HEK293 (cell line): ENCODE measurements around the gene TCTN1.

Source experiments
- GLIS2 ChIP-seq: fragments of 450-650 bp; formaldehyde crosslinking; IDR thresholded peaks from 2 replicates; pipeline ENCODE4 v1.5.1; 2016; ENCODE audit warnings: missing biosample characterization, missing genetic modification characterization
- KLF1 ChIP-seq: fragments of 450-650 bp; formaldehyde crosslinking; IDR thresholded peaks from 2 replicates; pipeline ENCODE4 v1.5.1; 2016; ENCODE audit warnings: missing biosample characterization, missing genetic modification characterization
- MZF1 ChIP-seq: fragments of 450-650 bp; formaldehyde crosslinking; IDR thresholded peaks from 2 replicates; pipeline ENCODE4 v1.5.1; 2017; ENCODE audit warnings: missing biosample characterization, missing genetic modification characterization, borderline replicate concordance
- SALL2 ChIP-seq: fragments of 450-650 bp; formaldehyde crosslinking; IDR thresholded peaks from 2 replicates; pipeline ENCODE4 v1.5.0; 2017; ENCODE audit warnings: missing biosample characterization, mild to moderate bottlenecking, missing genetic modification characterization, borderline replicate concordance
- TRIM28 ChIP-seq: IDR thresholded peaks from 2 replicates; pipeline ENCODE4 v1.6.1; 2011; ENCODE audit warnings: low read length, control low read depth, borderline replicate concordance
- ZIC2 ChIP-seq: fragments of 450-650 bp; formaldehyde crosslinking; IDR thresholded peaks from 2 replicates; pipeline ENCODE4 v1.5.1; 2016; ENCODE audit warnings: missing biosample characterization, missing genetic modification characterization
- ZNF133 ChIP-seq: fragments of 450-650 bp; formaldehyde crosslinking; IDR thresholded peaks from 2 replicates; pipeline ENCODE4 v1.5.1; 2016; ENCODE audit warnings: missing biosample characterization, missing genetic modification characterization
- ZNF138 ChIP-seq: fragments of 450-650 bp; formaldehyde crosslinking; IDR thresholded peaks from 2 replicates; pipeline ENCODE4 v1.5.1; 2016; ENCODE audit warnings: missing biosample characterization, missing genetic modification characterization, borderline replicate concordance
- ZNF19 ChIP-seq: fragments of 450-650 bp; formaldehyde crosslinking; IDR thresholded peaks from 2 replicates; pipeline ENCODE4; 2016; ENCODE audit warnings: missing biosample characterization, missing genetic modification characterization, low read depth
- ZNF214 ChIP-seq: fragments of 450-650 bp; formaldehyde crosslinking; IDR thresholded peaks from 2 replicates; pipeline ENCODE4 v1.5.1; 2017; ENCODE audit warnings: missing biosample characterization, mild to moderate bottlenecking, missing genetic modification characterization, borderline replicate concordance
- ZNF223 ChIP-seq: fragments of 450-650 bp; formaldehyde crosslinking; IDR thresholded peaks from 2 replicates; pipeline ENCODE4 v1.5.1; 2016; ENCODE audit warnings: missing biosample characterization, missing genetic modification characterization
- ZNF239 ChIP-seq: fragments of 450-650 bp; formaldehyde crosslinking; IDR thresholded peaks from 2 replicates; pipeline ENCODE4 v1.5.1; 2016; ENCODE audit warnings: missing biosample characterization, missing genetic modification characterization
- ZNF391 ChIP-seq: fragments of 450-650 bp; formaldehyde crosslinking; IDR thresholded peaks from 2 replicates; pipeline ENCODE4 v1.5.1; 2016; ENCODE audit warnings: low read depth, missing biosample characterization, missing genetic modification characterization, borderline replicate concordance
- ZNF473 ChIP-seq: fragments of 450-650 bp; formaldehyde crosslinking; IDR thresholded peaks from 2 replicates; pipeline ENCODE4 v1.5.1; 2017; ENCODE audit warnings: missing biosample characterization, missing genetic modification characterization
- ZNF48 ChIP-seq: fragments of 450-650 bp; formaldehyde crosslinking; IDR thresholded peaks from 2 replicates; pipeline ENCODE4 v1.5.1; 2016; ENCODE audit warnings: missing biosample characterization, missing genetic modification characterization
- ZNF518A ChIP-seq: fragments of 450-650 bp; formaldehyde crosslinking; conservative IDR thresholded peaks from 2 replicates; pipeline ENCODE4 v1.5.1; 2016; ENCODE audit warnings: low read depth, missing biosample characterization, missing genetic modification characterization
- ZNF544 ChIP-seq: fragments of 450-650 bp; formaldehyde crosslinking; IDR thresholded peaks from 2 replicates; pipeline ENCODE4 v1.5.0; 2017; ENCODE audit warnings: missing biosample characterization, missing genetic modification characterization
- ZNF549 ChIP-seq: fragments of 450-650 bp; IDR thresholded peaks from 2 replicates; pipeline ENCODE4 v1.5.1; 2018; ENCODE audit warnings: missing biosample characterization, missing genetic modification characterization, mild to moderate bottlenecking, inconsistent platforms, moderate library complexity
- ZNF558 ChIP-seq: fragments of 450-650 bp; formaldehyde crosslinking; IDR thresholded peaks from 2 replicates; pipeline ENCODE4 v1.5.1; 2016; ENCODE audit warnings: missing biosample characterization, missing genetic modification characterization
- ZNF585B ChIP-seq: fragments of 450-650 bp; formaldehyde crosslinking; IDR thresholded peaks from 2 replicates; pipeline ENCODE4 v1.5.1; 2016; ENCODE audit warnings: missing biosample characterization, missing genetic modification characterization
- ZNF600 ChIP-seq: fragments of 450-650 bp; formaldehyde crosslinking; IDR thresholded peaks from 2 replicates; pipeline ENCODE4 v1.5.1; 2016; ENCODE audit warnings: missing biosample characterization, missing genetic modification characterization
- ZNF623 ChIP-seq: fragments of 450-650 bp; formaldehyde crosslinking; IDR thresholded peaks from 2 replicates; pipeline ENCODE4 v1.5.1; 2016; ENCODE audit warnings: missing biosample characterization, missing genetic modification characterization
- ZNF645 ChIP-seq: fragments of 450-650 bp; formaldehyde crosslinking; IDR thresholded peaks from 2 replicates; pipeline ENCODE4; 2016; ENCODE audit warnings: missing biosample characterization, missing genetic modification characterization
- ZNF837 ChIP-seq: fragments of 450-650 bp; formaldehyde crosslinking; IDR thresholded peaks from 2 replicates; pipeline ENCODE4 v1.5.1; 2016; ENCODE audit warnings: missing biosample characterization, missing genetic modification characterization
- TF ChIP-seq, protein P1 (sequence below): fragments of 450-650 bp; formaldehyde crosslinking; IDR thresholded peaks from 2 replicates; pipeline ENCODE4 v1.5.1; 2017; ENCODE audit warnings: missing biosample characterization, missing genetic modification characterization
- TF ChIP-seq, protein P2 (sequence below): fragments of 450-650 bp; formaldehyde crosslinking; conservative IDR thresholded peaks from 2 replicates; pipeline ENCODE4 v1.5.1; 2016; ENCODE audit warnings: low read depth, missing biosample characterization, missing genetic modification characterization

The TCTN1 gene

DNA sequence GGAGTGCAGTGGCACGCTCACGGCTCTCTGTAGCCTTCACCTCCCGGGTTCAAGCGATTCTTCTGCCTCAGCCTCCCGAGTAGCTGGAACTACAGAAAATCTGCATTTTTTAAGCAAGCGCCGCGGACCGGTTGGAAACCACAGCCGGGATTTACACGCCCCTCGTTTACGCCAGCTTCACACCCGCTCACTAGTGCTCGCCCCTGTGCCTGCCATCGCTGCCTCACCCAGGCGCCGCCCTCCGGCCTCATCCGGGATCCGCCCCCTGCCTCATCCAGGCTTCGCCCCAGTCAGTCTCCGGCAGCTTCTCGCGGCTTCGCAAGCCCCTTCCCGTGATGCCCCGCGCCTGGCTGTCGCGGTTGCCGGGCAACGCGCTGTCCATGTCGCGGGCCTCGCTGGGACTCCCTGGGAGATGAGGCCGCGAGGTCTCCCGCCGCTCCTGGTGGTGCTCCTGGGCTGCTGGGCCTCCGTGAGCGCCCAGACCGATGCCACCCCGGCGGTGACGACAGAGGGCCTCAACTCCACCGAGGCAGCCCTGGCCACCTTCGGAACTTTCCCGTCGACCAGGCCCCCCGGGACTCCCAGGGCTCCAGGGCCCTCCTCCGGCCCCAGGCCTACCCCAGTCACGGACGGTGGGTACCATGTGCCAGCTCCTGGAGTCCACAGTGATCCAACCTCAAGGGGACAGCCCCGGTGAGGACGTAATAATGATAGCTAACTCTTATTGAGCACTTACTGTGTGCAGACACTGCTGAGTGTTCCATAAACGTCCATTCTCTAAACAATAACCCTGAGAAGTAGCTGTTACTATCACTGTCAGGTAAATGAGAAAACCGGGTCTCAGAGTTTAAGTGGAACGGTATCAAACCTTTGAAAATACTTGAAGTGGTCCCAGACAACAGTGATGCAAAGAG, at the start of gene TCTN1 (continued):
- TF ChIP-seq ZNF645 (tag by site-specific recombination) (no peak), ZNF19 (no peak), SALL2 (tag by site-specific recombination) (no peak), ZNF138 (no peak), ZNF239 (tag by site-specific recombination) (no peak), ZNF623 (tag by site-specific recombination) (no peak), ZNF518A (tag by site-specific recombination) (no peak), ZNF214 (tag by site-specific recombination) (no peak), ZIC2 (tag by site-specific recombination) (peak; percentile 92), ZNF544 (tag by site-specific recombination) (no peak), ZNF837 (tag by site-specific recombination) (no peak), TRIM28 (no peak), KLF1 (tag by site-specific recombination) (peak; percentile 89), MZF1 (tag by site-specific recombination) (no peak), ZNF391 (tag by site-specific recombination) (no peak), ZNF585B (no peak), ZNF549 (no peak), ZNF48 (tag by site-specific recombination) (no peak), ZNF223 (tag by site-specific recombination) (no peak), ZNF473 (tag by site-specific recombination) (no peak), GLIS2 (peak; percentile 99), ZNF600 (tag by site-specific recombination) (peak; percentile 39; the same call in 1 of the 2 replicates), ZNF133 (no peak), ZNF558 (tag by site-specific recombination) (no peak)
- TF ChIP-seq, protein P1, sequence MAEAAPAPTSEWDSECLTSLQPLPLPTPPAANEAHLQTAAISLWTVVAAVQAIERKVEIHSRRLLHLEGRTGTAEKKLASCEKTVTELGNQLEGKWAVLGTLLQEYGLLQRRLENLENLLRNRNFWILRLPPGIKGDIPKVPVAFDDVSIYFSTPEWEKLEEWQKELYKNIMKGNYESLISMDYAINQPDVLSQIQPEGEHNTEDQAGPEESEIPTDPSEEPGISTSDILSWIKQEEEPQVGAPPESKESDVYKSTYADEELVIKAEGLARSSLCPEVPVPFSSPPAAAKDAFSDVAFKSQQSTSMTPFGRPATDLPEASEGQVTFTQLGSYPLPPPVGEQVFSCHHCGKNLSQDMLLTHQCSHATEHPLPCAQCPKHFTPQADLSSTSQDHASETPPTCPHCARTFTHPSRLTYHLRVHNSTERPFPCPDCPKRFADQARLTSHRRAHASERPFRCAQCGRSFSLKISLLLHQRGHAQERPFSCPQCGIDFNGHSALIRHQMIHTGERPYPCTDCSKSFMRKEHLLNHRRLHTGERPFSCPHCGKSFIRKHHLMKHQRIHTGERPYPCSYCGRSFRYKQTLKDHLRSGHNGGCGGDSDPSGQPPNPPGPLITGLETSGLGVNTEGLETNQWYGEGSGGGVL = 0 out of 2 replicates have a peak, but pooled peaks have one; percentile 17
- TF ChIP-seq, protein P2, sequence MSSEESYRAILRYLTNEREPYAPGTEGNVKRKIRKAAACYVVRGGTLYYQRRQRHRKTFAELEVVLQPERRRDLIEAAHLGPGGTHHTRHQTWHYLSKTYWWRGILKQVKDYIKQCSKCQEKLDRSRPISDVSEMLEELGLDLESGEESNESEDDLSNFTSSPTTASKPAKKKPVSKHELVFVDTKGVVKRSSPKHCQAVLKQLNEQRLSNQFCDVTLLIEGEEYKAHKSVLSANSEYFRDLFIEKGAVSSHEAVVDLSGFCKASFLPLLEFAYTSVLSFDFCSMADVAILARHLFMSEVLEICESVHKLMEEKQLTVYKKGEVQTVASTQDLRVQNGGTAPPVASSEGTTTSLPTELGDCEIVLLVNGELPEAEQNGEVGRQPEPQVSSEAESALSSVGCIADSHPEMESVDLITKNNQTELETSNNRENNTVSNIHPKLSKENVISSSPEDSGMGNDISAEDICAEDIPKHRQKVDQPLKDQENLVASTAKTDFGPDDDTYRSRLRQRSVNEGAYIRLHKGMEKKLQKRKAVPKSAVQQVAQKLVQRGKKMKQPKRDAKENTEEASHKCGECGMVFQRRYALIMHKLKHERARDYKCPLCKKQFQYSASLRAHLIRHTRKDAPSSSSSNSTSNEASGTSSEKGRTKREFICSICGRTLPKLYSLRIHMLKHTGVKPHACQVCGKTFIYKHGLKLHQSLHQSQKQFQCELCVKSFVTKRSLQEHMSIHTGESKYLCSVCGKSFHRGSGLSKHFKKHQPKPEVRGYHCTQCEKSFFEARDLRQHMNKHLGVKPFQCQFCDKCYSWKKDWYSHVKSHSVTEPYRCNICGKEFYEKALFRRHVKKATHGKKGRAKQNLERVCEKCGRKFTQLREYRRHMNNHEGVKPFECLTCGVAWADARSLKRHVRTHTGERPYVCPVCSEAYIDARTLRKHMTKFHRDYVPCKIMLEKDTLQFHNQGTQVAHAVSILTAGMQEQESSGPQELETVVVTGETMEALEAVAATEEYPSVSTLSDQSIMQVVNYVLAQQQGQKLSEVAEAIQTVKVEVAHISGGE (tag by site-specific recombination) = 0 out of 2 replicates have a peak, but pooled peaks have one; percentile 8
